Astrocyte (in vitro differentiated cells and primary cell): ENCODE results near the gene IFIT1. TPM values are rescaled to one million over a fixed set of nuclear protein-coding genes. Genes with fewer than 3 reads are reported as not detected.
"Not testable (repeated sequence)": the region's sequence is repeated elsewhere in the genome, so short reads cannot be mapped to it uniquely, and the experiment has no call there.

Experiments
- DNase-seq: peaks from one replicate; pipeline ENCODE4 v3.0.0-alpha.2; 2010; ENCODE audit warnings: low read depth
- FAIRE-seq: peaks from 2 replicates; lab custom pipeline; 2011; peaks lifted over from hg19 to GRCh38; lab: Jason Lieb, UNC
- H2AFZ ChIP-seq: 2 replicates; pipeline ENCODE4 v1.6.0; 2012; ENCODE audit warnings: low read depth, low read length, inconsistent platforms
- H3K27ac ChIP-seq: 2 replicates; pipeline ENCODE4 v1.5.1; 2011; ENCODE audit warnings: low read depth, low read length, inconsistent platforms
- H3K27me3 ChIP-seq: 2 replicates; pipeline ENCODE4 v1.6.0; 2011; ENCODE audit warnings: low read length, inconsistent platforms; ENCODE audit not compliant: insufficient read depth
- H3K36me3 ChIP-seq: 2 replicates; pipeline ENCODE4 v1.5.1; 2011; ENCODE audit warnings: low read length, inconsistent platforms; ENCODE audit not compliant: insufficient read depth
- H3K4me1 ChIP-seq: 2 replicates; pipeline ENCODE4 v1.5.1; 2011; ENCODE audit warnings: low read length, inconsistent platforms; ENCODE audit not compliant: insufficient read depth
- H3K4me2 ChIP-seq: 2 replicates; pipeline ENCODE4 v1.6.0; 2012; ENCODE audit warnings: low read length, inconsistent platforms
- H3K4me3 ChIP-seq: 2 replicates; pipeline ENCODE4 v1.5.1; 2011; ENCODE audit warnings: low read depth, mild to moderate bottlenecking, low read length, inconsistent platforms; ENCODE audit not compliant: insufficient read depth
- H3K79me2 ChIP-seq: 2 replicates; pipeline ENCODE4 v1.6.0; 2012; ENCODE audit warnings: mild to moderate bottlenecking, low read length, inconsistent platforms; ENCODE audit not compliant: insufficient read depth
- H3K9ac ChIP-seq: 2 replicates; pipeline ENCODE4 v1.6.0; 2012; ENCODE audit warnings: mild to moderate bottlenecking, low read length, inconsistent platforms
- H3K9me3 ChIP-seq: 2 replicates; pipeline ENCODE4 v1.5.1; 2012; ENCODE audit warnings: low read depth, mild to moderate bottlenecking, low read length, inconsistent platforms; ENCODE audit not compliant: insufficient read depth
- H4K20me1 ChIP-seq: 2 replicates; pipeline ENCODE4 v1.6.0; 2012; ENCODE audit warnings: low read length, inconsistent platforms; ENCODE audit not compliant: insufficient read depth
- H3K27ac Mint-ChIP-seq: one replicate; pipeline ENCODE4 v1.8.0; 2021; ENCODE audit warnings: mild to moderate bottlenecking, mixed read lengths; ENCODE audit not compliant: unreplicated experiment
- H3K27me3 Mint-ChIP-seq: one replicate; pipeline ENCODE4 v1.8.0; 2021; ENCODE audit warnings: low read depth, mixed read lengths; ENCODE audit not compliant: unreplicated experiment
- H3K36me3 Mint-ChIP-seq: one replicate; pipeline ENCODE4 v1.8.0; 2021; ENCODE audit warnings: low read depth, mixed read lengths; ENCODE audit not compliant: unreplicated experiment
- H3K4me1 Mint-ChIP-seq: one replicate; pipeline ENCODE4 v1.8.0; 2021; ENCODE audit warnings: low read depth, mixed read lengths; ENCODE audit not compliant: unreplicated experiment
- H3K4me3 Mint-ChIP-seq: one replicate; pipeline ENCODE4 v1.8.0; 2021; ENCODE audit warnings: mild to moderate bottlenecking, moderate library complexity, mixed read lengths; ENCODE audit not compliant: unreplicated experiment
- H3K9me3 Mint-ChIP-seq: one replicate; pipeline ENCODE4 v1.8.0; 2021; ENCODE audit warnings: mild to moderate bottlenecking, mixed read lengths; ENCODE audit not compliant: unreplicated experiment
- CTCF ChIP-seq: IDR thresholded peaks from 2 replicates; pipeline ENCODE4 v1.5.1; 2011; ENCODE audit warnings: low read depth, mild to moderate bottlenecking, inconsistent platforms, low read length, moderate library complexity; ENCODE audit not compliant: insufficient read depth
- EZH2 ChIP-seq: IDR thresholded peaks from 2 replicates; pipeline ENCODE4 v1.6.1; 2012; ENCODE audit warnings: mild to moderate bottlenecking, low read length, inconsistent platforms; ENCODE audit not compliant: insufficient read depth
- total RNA-seq: library from RNA; stranded (reverse); gene quantifications from 2 replicates; pipeline ENCODE4 v1.2.1, GENCODE V29; 2021

The IFIT1 gene
- total RNA-seq, 1 donor from 2014 or later: 335 TPM

- Mint-ChIP-seq H3K9me3 (no peaks in the 10 kb centered on the region), H3K36me3 (no peaks in the 10 kb centered on the region), H3K27me3 (no peaks in the 10 kb centered on the region), H3K4me1 (peaks cover 36% of the 10 kb centered on the region), H3K27ac (no peak overlapping the region), H3K4me3 (no peak overlapping the region)
- FAIRE-seq (no peak), DNase-seq (no peak)
- Histone ChIP-seq H3K4me3 (no peak overlapping the region), H3K9me3 (no peaks in the 10 kb centered on the region), H3K27me3 (no peaks in the 10 kb centered on the region), H3K9ac (no peak overlapping the region), H4K20me1 (no peaks in the 10 kb centered on the region), H3K4me2 (no peak overlapping the region), H3K79me2 (no peaks in the 10 kb centered on the region), H2AFZ (no peak overlapping the region), H3K27ac (no peak overlapping the region), H3K36me3 (no peaks in the 10 kb centered on the region), H3K4me1 (peaks cover 24% of the 10 kb centered on the region)
- no peak for TF ChIP-seq CTCF
- TF ChIP-seq EZH2: no peak
Observed at GRCh38 chr10:89347701-89348457, 44.5 kb upstream of the IFIT1 start.

GRCh38 chr10:89348481-89348880, 43.9 kb upstream of the IFIT1 start:
- no peaks in the 10 kb centered on the region for H4K20me1 ChIP-seq
- H3K9me3 ChIP-seq: no peaks in the 10 kb centered on the region
- H2AFZ ChIP-seq: no peak overlapping the region
- Mint-ChIP-seq H3K4me1 (peaks cover 40% of the 10 kb centered on the region), H3K27me3 (no peaks in the 10 kb centered on the region), H3K9me3 (no peaks in the 10 kb centered on the region), H3K27ac (no peak overlapping the region), H3K4me3 (no peak overlapping the region), H3K36me3 (no peaks in the 10 kb centered on the region)
- no peaks in the 10 kb centered on the region for H3K36me3 ChIP-seq
- DNase-seq (no peak), FAIRE-seq (no peak)
- TF ChIP-seq CTCF (no peak), EZH2 (no peak)
- H3K9ac ChIP-seq: no peak overlapping the region
- no peak overlapping the region for H3K4me3 ChIP-seq
- H3K4me1 ChIP-seq: peaks cover 30% of the 10 kb centered on the region
- no peak overlapping the region for H3K4me2 ChIP-seq
- no peak overlapping the region for H3K27ac ChIP-seq
- no peaks in the 10 kb centered on the region for H3K79me2 ChIP-seq
- no peaks in the 10 kb centered on the region for H3K27me3 ChIP-seq

- no peak overlapping the region for H3K4me3 Mint-ChIP-seq
- Histone ChIP-seq H3K27ac (no peak overlapping the region), H3K4me3 (no peak overlapping the region), H3K36me3 (no peaks in the 10 kb centered on the region), H3K27me3 (no peaks in the 10 kb centered on the region), H3K4me2 (no peak overlapping the region), H3K79me2 (no peaks in the 10 kb centered on the region), H3K4me1 (peaks cover 30% of the 10 kb centered on the region), H3K9me3 (no peaks in the 10 kb centered on the region), H2AFZ (no peak overlapping the region), H4K20me1 (no peaks in the 10 kb centered on the region), H3K9ac (no peak overlapping the region)
- H3K27ac Mint-ChIP-seq: no peak overlapping the region
- FAIRE-seq (no peak), DNase-seq (no peak)
- peaks cover 42% of the 10 kb centered on the region for H3K4me1 Mint-ChIP-seq
- H3K27me3 Mint-ChIP-seq: no peaks in the 10 kb centered on the region
- no peaks in the 10 kb centered on the region for H3K36me3 Mint-ChIP-seq
- no peaks in the 10 kb centered on the region for H3K9me3 Mint-ChIP-seq
- TF ChIP-seq EZH2: no peak
- no peak for TF ChIP-seq CTCF
Observed at GRCh38 chr10:89348975-89349374, 43.4 kb upstream of the IFIT1 start.

GRCh38 chr10:89350631-89351315, 41.6 kb upstream of the IFIT1 start:
- peak overlapping the region; percentile 96 for H3K27ac ChIP-seq
- not testable (repeated sequence) for H3K9me3 ChIP-seq, H4K20me1 ChIP-seq, H3K27me3 ChIP-seq, H3K79me2 ChIP-seq, H3K9me3 Mint-ChIP-seq, FAIRE-seq, H3K36me3 Mint-ChIP-seq, H3K36me3 ChIP-seq, H3K4me3 ChIP-seq, H3K27me3 Mint-ChIP-seq, DNase-seq
- H3K4me2 ChIP-seq: peak overlapping the region; percentile 74
- Mint-ChIP-seq H3K4me3 (peak overlapping the region; percentile 3), H3K4me1 (peaks cover 43% of the 10 kb centered on the region), H3K27ac (peak overlapping the region; percentile 99)
- H3K9ac ChIP-seq: peak overlapping the region; percentile 82
- H3K4me1 ChIP-seq: peaks cover 30% of the 10 kb centered on the region
- H2AFZ ChIP-seq: peak overlapping the region; percentile 36
